HL-60 (cell line): Measurements from ENCODE around the gene ULK2.

ENCODE experiments used
- CTCF ChIP-seq: IDR thresholded peaks from one replicate; pipeline ENCODE4 v1.5.1; 2011; ENCODE audit warnings: low read length, control low read depth, inconsistent platforms; ENCODE audit not compliant: insufficient read depth
- GABPA ChIP-seq: IDR thresholded peaks from 2 replicates; pipeline ENCODE4 v1.6.1; 2012; ENCODE audit warnings: low read depth
- POLR2AphosphoS5 ChIP-seq: IDR thresholded peaks from 2 replicates; pipeline ENCODE4 v1.6.1; 2012; ENCODE audit warnings: low read depth
- TF ChIP-seq, protein P1 (sequence below): IDR thresholded peaks from 2 replicates; pipeline ENCODE4 v1.6.1; 2012; ENCODE audit warnings: low read depth; ENCODE audit not compliant: insufficient replicate concordance

DNA sequence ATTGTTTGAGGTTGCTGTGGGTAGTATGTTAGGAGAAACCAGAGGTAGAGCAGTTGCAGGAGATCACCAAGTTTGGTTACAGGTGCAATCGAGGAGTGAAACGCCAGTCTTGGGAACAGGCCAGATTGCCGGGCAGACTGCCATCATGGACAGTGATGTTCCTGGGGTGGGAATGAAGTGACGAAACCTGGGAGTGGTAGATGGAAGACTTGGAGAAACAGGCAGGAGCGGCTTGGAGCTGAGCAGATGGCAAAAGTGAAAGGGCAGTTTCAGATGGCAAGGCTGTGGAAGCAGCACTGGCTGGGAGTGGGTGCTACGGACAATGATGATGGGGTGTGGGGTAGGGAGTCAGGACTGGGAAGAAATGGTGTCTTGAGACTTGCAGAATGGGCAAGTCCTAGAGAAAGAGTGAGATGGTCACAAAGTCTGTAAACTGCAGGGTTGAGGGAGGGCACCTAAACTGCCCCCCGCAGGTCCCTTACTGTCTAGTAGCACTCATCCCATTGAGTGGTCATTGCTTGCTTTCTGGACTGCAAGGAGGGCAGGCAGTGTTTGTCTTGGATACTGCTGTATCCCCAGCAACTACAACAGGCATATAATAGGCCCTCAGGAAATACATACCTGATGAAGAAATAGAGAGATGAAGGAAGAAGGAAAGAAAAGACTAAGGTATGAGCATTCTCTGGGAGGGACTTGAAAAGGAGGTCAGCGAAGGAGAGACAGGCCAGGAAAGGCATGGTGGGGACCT, 29.5 kb upstream of the ULK2 start:
- TF ChIP-seq CTCF (no peak), GABPA (no peak), POLR2AphosphoS5 (no peak)
- TF ChIP-seq, protein P1, sequence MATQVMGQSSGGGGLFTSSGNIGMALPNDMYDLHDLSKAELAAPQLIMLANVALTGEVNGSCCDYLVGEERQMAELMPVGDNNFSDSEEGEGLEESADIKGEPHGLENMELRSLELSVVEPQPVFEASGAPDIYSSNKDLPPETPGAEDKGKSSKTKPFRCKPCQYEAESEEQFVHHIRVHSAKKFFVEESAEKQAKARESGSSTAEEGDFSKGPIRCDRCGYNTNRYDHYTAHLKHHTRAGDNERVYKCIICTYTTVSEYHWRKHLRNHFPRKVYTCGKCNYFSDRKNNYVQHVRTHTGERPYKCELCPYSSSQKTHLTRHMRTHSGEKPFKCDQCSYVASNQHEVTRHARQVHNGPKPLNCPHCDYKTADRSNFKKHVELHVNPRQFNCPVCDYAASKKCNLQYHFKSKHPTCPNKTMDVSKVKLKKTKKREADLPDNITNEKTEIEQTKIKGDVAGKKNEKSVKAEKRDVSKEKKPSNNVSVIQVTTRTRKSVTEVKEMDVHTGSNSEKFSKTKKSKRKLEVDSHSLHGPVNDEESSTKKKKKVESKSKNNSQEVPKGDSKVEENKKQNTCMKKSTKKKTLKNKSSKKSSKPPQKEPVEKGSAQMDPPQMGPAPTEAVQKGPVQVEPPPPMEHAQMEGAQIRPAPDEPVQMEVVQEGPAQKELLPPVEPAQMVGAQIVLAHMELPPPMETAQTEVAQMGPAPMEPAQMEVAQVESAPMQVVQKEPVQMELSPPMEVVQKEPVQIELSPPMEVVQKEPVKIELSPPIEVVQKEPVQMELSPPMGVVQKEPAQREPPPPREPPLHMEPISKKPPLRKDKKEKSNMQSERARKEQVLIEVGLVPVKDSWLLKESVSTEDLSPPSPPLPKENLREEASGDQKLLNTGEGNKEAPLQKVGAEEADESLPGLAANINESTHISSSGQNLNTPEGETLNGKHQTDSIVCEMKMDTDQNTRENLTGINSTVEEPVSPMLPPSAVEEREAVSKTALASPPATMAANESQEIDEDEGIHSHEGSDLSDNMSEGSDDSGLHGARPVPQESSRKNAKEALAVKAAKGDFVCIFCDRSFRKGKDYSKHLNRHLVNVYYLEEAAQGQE, result no peak
